GM12864 (cell line): ENCODE results near the gene LLGL2.

Experiments
- DNase-seq: peaks from one replicate; pipeline ENCODE4 v3.0.0-alpha.2; 2011; ENCODE audit warnings: low read depth
- H3K4me3 ChIP-seq: 2 replicates; pipeline ENCODE4 v1.5.1; 2011; ENCODE audit warnings: mild to moderate bottlenecking, low read depth, low read length, control low read depth
- CTCF ChIP-seq: IDR thresholded peaks from 2 replicates; pipeline ENCODE4 v1.5.1; 2011; ENCODE audit warnings: low read depth, mild to moderate bottlenecking, moderate library complexity, low read length, control low read depth, inconsistent platforms; ENCODE audit errors: missing control alignments

Gene LLGL2

GRCh38 chr17:75525806-75526554, 483 bp downstream of the LLGL2 start:
- peak overlapping the region; percentile 59 for H3K4me3 ChIP-seq
- TF ChIP-seq CTCF, result no peak
- DNase-seq, result no peak

GRCh38 chr17:75526555-75527270, 1.2 kb downstream of the LLGL2 start:
- no peak for DNase-seq
- TF ChIP-seq CTCF, result no peak
- no peak overlapping the region for H3K4me3 ChIP-seq

- no peak for TF ChIP-seq CTCF
- no peak for DNase-seq
- no peak overlapping the region for H3K4me3 ChIP-seq
These were observed 5.6 kb downstream of the LLGL2 start for GRCh38 chr17:75530837-75531720.

- no peak overlapping the region for H3K4me3 ChIP-seq
- TF ChIP-seq CTCF, result no peak
- DNase-seq, result no peak
These were observed 6.2 kb downstream of the LLGL2 start for GRCh38 chr17:75531721-75532072.

- no peak for TF ChIP-seq CTCF
- no peak for DNase-seq
- H3K4me3 ChIP-seq, result no peak overlapping the region
These were observed 9.6 kb downstream of the LLGL2 start for GRCh38 chr17:75535119-75535537.

GRCh38 chr17:75535871-75536270, 10.4 kb downstream of the LLGL2 start:
- no peak overlapping the region for H3K4me3 ChIP-seq
- DNase-seq, result no peak
- no peak for TF ChIP-seq CTCF
